Islet precursor cell (in vitro differentiated cells): Measurements from ENCODE around the gene UGT1A8.
"Not testable (repeated sequence)": the region's sequence is repeated elsewhere in the genome, so short reads cannot be mapped to it uniquely, and the experiment has no call there.

ENCODE experiments used
- DNase-seq: peaks from one replicate; pipeline ENCODE4 v3.0.0-alpha.2; 2018

Gene UGT1A8

DNA sequence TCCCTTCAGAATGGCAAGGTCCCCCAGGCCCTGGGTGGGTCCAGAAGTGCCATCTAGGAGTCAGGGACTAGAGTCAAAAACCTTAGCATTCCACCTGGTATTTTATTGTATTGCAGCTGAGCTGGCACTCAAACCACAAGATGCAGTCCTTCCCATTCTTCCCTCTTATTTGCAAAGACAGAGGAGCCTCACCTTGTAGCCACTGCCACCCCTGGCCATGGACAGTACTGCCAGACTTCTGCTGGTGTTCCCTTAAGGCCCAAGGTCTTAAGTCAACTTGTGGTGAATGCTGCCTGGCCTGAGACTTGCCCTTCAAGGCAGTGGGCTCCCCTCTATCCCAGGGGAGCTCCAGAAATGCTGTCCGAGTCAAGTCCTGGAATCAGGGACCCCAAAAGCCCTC is 25.7 kb downstream of the UGT1A8 start:
- peak; percentile 67 for DNase-seq

DNA sequence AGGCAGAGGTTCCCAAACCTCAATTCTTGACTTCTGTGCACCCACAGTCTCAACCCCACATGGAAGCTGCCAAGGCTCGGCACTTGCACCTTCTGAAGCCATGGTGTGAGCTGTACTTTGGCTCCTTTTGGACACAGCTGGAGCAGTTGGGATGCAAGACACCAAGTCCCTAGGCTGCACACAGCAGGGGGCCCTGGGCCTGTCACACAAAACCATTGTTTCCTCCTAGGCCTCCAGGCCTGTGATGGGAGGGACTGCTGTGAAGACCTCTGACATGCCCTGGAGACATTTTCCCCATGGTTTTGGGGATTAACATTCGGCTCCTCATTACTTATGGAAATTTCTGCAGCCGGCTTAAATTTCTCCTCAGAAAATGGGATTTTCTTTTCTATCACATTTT is 28.6 kb downstream of the UGT1A8 start:
- DNase-seq, result not testable (repeated sequence)

DNA sequence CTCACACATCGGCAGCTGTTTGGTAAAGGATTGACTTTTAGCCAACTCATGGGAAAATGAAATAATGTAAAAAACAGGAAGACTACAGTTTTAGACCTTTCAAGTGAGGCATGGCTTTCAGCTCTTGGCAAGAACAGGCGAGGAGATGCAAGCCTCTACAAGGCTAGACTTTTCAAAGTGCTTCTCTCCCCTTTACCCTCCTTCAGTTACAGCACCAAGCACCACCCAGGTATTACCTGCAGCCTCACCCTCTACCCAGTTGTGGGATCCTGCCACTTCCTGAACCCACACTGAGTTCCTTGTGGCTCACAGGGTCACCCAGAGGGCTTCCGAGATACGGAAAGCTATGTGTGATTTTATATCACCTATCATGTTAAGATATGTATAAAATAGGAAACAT is 33.5 kb downstream of the UGT1A8 start:
- DNase-seq, result no peak

DNA sequence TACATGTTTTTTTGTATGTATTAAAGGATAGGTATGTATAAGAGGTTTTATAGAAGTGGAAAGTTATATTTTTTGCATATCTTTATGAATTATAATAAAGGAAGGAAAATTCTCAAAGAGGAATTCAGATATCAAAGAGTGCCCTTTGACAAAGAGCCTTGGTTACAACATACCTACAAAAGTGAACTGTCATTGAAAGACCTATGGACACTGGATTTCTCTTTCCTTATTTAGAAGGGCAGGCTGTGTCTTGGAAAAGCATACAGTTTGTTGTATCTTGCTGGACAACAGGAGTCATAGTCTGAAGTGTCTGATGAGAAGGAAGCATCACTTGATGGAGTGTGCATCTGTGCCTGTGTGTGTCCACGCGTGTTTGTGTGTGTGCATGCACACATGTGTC is 34.0 kb downstream of the UGT1A8 start:
- no peak for DNase-seq

DNA sequence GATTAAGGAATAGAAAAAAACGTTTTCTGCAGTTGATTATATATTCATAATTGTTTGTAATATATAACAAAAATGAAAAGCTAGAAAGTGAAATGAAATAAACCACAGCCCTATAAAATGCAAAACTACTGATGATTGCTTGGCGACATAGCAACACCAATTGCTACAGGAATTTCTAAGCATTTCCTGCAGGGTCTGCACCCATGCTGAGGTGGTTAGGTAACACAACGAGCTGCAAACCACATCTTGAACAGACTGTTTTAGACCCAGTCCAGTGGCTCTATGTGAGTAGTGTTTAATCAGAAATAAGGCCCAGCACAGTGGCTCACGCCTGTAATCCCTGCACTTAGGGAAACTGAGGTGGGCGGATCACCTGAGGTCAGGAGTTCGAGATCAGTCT is 37.1 kb downstream of the UGT1A8 start:
- DNase-seq, result no peak

DNA sequence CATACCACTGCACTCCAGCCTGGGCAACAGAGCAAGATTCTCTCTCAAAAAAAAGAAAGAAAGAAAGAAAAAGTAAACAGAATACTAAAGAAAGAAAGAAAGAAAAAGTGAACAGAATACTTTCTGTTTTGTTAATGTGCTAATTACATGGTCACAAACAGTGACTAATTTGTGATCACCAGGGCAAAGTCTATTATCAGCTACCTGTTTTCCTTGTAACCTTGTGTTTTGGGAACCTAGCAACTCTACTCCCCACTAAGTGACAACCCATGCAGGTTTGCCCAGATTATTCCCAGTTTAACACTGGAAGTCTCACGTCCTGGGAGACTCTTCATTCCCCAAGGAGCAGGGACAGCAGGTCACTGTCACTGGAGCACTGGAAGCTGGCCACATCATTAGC is 37.6 kb downstream of the UGT1A8 start:
- no peak for DNase-seq

DNA sequence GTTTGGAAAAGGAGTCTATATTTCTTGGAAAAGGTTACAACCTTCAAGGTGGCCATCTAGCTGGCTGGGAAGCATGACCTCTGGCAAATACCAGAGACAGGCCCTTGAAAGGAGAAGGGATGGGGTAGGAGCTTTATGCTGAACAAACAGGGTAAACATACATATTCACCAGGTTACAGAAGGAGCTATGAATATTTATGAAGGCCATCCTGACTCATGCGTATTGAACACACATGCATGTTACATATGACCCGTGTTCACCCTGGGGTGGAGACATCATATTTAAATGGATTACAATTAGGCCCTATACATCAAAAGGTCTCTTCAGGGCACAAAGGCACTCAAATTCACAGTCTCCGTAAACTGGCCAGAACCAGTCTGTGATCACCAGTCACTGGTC is 38.5 kb downstream of the UGT1A8 start:
- not testable (repeated sequence) for DNase-seq

DNA sequence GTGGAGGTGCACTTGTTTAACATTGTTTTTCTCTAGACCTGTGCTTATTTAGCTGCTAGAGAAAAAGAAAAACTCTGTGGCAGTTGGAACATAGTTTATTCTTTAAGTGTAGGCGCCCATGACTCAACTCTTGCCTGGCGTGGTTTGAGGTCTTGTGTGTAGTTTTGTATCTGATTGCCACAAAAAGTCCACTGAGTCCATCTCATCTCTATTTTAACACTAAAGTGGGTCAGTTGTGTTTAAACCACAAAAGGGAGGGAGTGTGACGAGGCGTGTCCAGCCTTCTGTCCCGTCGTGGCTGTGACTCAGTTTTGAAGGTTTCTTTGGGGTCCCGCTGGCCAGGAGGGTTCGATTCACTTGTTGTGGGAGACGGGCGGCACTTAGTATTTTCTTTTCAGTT is 39.0 kb downstream of the UGT1A8 start:
- no peak for DNase-seq

DNA sequence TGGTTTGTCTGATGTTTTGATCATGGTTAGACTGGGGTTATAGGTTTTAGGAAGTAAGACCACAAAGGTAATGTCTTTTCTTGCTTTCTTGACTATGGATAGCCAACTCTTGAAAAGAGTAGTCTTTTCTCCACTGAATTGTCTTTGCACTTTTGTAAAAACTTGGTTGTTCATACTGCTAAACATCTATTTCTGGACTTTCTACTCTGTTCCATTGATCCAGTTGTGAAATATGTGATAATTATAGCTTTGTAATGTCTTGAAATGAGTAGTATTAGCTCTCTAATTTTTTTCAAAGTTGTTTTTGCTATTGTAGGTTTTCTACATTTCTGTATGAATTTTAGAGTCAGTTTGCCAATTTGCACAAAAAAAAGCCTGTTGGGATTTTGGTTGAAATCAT is 41.2 kb downstream of the UGT1A8 start:
- DNase-seq, result no peak

DNA sequence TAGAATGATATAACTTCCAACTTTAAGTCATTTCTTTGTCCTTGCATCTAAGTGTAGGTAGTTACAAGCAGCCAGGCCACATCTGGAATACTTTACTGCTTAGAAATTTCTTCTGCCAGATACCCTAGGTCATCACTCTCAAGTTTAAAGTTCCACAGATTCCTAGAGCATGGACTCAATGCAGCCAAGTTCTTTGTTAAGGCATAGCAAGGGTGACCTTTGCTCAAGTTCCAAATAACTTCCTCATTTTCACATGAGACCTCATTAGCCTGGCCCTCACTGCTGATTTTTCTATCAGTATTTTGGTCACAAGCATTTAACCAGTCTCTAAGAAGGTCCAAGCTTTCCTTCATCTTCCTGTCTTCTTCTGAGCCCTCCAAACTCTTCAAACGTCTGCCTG is 46.5 kb downstream of the UGT1A8 start:
- no peak for DNase-seq

DNA sequence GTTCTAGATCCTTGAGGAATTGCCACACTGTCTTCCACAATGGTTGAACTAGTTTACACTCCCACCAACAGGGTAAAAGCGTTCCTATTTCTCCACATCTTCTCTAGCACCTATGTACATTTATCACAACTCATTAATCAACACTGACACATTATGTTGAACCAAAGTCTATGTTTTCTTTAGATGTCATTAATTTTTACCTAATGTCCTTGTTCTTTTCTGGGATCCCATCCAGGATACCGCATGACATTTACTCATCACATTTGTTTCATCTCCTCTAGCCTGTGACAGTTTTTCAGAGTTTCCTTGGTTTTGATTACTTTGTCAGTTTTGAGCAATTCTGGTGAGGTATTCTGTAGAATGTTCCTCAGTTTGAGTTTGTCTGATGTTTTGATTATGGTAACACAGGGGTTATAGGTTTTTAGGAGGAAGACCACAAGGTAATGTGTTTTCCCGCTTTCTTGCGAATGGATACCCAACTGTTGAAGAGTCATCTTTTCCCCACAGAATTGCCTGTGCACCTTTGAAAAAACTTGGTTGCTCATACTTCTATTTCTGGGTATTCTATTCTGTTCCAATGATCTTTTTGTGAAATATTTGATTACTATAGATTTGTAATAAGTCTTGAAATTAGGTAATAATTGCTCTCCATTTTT is 51.3 kb downstream of the UGT1A8 start:
- no peak for DNase-seq

DNA sequence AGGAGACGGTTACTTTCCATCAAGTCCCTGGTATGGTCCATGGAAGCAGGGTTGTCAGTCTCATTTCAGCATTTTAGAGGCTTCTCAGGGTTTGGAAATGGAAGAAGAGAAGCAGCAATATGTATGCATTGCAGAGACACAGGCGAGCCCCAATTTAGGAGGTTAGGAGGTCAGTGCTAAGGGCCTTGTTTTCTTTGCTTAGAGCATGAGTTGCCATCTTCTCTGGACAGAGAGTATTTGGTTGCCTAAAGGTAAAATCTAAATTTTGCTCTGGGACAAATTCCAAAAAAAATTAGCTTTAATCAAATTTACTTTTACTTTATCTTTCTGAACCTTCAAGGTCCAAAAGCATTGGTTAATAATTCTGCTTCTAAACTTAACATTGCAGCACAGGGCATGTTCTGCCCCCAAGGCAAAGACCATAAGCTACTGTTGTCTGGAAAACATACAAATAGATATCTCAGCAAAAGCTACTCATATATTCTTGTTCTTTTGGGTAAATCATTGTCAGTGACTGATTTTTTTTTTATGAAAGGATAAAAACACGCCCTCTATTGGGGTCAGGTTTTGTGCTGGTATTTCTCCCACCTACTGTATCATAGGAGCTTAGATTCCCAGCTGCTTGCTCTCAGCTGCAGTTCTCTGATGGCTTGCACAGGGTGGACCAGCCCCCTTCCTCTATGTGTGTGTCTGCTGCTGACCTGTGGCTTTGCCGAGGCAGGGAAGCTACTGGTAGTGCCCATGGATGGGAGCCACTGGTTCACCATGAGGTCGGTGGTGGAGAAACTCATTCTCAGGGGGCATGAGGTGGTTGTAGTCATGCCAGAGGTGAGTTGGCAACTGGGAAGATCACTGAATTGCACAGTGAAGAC is 54.1 kb downstream of the UGT1A8 start, which contains the start of gene UGT1A9:
TSS of gene UGT1A9 (plus strand) at position 609 of the 872 bp plus-strand sequence. CDS start at position 646, 37 bp downstream.
- no peak for DNase-seq

DNA sequence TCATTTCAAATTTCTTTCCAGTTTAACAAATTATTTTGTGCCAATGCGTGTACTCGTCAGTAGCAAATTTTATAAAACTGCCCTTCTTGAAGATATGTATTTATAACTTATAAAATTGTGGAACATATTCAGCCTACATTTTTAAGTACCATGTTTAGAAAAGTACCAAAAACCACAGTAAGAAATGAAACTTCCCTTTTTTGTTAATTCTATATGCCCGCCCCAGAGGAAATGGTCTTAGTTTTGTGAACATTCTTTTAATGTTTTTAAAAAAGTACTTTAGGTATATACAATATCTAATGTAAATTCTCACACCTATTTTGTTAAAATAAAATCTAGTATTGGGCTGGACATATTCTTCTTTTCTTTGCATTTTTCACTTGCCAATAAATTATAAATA is 55.5 kb downstream of the UGT1A8 start:
- DNase-seq, result no peak

DNA sequence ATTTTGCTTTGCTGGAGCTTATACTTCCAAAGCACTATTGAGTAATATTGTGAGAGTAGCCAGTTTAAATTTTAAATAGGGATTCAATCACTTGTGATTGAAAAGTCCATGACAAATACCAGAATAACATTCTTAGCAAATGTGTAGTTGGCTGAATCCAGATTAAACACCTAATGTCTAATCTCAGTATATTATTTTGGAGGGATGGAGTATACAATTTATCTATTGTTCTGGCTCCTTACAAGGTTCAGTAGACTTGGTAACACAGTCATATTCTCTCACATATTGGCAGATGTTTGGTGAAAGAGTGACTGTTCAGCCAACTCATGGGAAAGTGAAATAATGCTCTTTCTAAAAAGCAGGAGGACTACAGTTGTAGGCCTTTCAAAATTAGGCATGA is 56.5 kb downstream of the UGT1A8 start:
- no peak for DNase-seq

DNA sequence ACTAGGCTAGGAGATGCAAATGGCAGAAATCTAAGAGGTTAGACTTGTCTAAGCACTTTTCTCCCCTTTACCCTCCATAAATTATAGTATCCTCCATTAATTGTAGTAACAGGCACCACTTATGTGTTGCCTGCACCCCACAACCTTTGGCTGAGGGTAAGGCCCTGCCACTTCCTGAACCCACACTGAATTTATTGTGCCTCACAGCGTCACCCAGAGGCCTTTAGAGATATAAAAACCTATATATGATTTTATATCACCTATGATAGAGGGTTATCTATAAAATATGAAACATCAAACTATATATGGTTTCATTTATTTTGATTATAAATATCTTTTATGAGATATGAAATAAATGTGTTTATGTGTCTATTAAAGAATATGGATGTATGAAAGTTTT is 56.9 kb downstream of the UGT1A8 start:
- DNase-seq, result no peak

DNA sequence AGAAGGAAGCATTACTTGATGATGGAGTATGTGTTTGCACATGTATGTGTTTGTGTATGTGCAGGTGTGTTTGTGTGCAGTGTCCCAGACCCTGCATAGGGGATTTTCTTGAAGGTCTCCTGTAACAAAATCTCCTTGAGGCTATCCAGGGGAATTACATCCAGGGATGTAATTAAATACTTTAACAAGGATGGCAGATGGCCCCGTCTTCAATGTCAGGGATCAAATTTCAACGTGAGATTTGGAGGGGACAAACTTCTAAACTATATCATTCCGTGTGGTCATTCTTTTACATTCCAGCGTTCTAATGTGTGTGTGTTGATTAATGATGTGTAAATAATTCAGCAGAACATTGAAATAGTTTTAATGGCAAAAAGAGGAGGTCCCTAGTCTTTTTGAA is 57.6 kb downstream of the UGT1A8 start:
- no peak for DNase-seq

DNA sequence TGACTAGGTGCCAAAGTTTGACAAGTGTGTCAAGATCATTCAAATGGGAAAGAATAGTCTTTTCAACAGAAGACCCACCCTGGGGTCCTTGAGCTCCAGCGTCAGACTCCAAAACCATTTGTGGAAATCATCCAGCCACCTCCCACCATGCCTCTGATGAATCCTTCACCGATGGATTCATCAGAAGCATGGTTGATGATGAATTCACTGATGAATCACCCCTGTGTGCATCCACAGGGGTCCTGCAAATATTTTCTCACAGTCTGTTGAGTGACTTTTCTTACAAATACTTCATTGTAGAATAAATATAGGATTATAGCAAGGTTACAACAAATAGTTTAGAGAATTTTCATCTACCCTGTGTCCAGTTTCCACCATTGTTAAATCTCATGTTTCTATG is 58.6 kb downstream of the UGT1A8 start:
- no peak for DNase-seq

DNA sequence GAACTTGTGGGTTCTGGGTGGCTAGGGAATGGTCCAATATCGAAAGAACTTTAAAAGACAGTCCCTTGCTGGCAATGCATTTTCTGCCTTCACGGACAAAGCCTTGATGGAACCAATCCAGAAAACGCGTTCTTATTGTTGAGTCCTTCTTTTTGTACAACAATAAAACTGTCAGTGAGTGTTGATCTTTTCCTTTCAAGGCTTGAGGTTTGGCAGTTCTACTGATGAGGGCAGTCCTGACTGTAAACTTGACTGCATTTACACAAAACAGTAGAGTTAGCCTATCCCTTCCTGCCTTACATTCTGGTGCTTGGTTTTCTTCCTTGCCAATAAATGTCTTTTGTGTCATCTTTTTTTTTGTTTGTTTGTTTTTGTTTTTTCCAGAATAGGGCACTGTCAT is 61.8 kb downstream of the UGT1A8 start:
- DNase-seq, result no peak

DNA sequence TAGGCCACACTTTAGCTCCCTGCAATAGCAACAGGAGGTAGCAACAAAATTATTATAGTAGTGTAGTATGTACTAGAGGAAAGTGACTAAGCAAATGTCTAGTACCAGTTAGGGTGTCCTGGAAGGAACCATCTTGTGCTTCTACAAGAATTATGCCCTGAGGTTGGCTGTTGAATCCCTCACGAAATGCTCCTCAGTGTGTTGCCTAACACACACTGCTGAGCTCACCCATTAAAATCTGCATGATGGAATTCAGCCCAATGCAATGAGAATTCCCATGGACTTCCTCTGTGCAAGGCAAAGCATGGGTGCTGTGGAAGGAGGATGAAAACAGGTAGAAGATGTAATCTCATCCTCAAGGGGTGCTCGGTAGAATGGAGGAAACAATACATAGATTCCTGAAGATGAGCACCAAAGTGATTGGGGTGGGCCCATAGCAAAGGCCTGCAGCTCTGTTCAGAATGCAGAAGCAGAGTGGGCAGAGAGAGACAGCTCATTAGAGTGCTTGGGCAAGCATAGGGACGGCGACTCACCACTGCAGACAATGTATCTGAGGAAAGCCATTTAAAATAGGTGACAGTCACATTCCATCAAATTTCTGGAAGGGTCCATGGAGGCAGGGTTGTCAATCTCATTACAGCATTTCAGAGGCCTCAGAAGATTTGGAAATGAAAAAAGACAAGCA is 63.1 kb downstream of the UGT1A8 start:
- DNase-seq, result no peak

DNA sequence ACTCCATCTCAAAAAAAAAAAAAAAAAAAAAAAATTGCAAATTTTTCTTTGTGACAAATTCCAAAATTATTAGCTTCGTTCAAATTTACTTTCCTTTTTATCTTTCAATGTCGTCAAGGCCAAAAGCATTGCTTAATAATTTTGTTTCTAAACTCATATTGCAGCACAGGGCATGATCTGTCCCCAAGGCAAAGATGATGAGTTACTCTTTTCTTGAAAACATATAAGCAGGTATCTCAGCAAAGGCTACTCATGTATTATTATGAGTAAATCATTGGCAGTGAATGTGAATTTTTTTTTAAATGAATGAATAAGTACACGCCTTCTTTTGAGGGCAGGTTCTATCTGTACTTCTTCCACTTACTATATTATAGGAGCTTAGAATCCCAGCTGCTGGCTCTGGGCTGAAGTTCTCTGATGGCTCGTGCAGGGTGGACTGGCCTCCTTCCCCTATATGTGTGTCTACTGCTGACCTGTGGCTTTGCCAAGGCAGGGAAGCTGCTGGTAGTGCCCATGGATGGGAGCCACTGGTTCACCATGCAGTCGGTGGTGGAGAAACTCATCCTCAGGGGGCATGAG is 64.2 kb downstream of the UGT1A8 start, which contains the start of gene UGT1A7:
TSS of gene UGT1A7 (plus strand) at position 381 of the 579 bp plus-strand sequence. CDS start at position 418, 37 bp downstream.
- no peak for DNase-seq

DNA sequence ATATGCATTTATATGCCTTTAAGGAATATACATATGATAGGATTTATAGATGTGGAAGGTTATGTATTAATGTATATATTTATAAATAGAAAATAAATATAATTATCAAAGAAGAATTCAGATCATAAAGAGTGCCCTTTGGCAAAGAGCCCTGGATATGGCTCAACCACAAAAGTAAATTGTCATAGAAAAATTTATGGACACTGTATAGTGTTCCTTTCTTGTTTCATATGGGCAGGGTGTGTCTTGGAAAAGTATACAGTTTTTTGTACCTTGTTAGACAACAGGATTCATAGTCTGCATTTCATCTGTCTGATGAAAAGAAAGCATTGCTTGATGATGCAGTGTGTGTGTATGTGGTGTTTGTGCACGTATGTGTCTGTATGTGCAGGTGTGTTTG is 67.2 kb downstream of the UGT1A8 start:
- DNase-seq, result no peak

DNA sequence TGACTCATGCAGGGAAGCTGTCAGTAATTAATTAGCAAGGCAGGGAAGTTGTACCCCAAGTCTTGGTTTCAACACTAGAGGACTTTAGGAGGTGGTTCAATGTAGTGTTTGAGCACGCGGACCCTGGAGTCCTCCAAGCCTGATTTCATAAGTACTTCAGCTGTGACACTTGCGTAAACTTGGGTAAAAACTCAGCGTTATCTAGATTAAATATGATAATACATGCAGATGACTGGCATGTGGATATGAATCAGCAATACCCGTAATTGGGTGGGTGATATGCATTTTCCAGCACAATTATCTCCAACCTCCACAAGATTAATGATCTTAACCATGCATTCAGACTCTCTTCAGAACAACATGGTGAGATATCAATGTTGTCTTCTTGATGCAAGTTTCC is 69.5 kb downstream of the UGT1A8 start:
- no peak for DNase-seq

DNA sequence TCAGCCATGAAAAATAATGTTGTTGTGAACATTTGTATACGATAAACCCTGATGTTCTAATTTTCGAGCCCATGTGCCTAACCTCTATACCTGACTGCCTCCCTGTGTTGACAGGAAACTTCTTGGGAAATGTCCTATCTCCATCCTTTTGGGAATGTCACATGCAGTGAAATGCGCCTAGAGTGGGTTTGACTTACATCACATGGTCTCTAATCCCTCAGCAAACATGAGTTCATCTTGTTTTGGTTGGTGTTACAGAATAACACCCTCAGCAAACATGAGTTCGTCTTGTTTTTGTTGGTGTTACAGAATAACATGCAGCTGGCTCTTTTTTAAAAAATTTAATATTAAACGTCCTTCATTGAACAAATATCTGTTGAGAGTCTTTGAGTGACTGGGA is 70.9 kb downstream of the UGT1A8 start:
- DNase-seq, result no peak
